GM12873 (cell line): ENCODE data around the gene RGCC.

ENCODE experiments used
- CTCF ChIP-seq: IDR thresholded peaks from 2 replicates; pipeline ENCODE4 v1.5.1; 2012; ENCODE audit warnings: low read depth, mild to moderate bottlenecking, moderate library complexity, low read length, control low read depth; ENCODE audit not compliant: insufficient read depth; ENCODE audit errors: missing control alignments

Gene RGCC

GRCh38 chr13:41513600-41513999 lies 56.2 kb downstream of the RGCC start:
- no peak for TF ChIP-seq CTCF

GRCh38 chr13:41514853-41515395 lies 57.6 kb downstream of the RGCC start:
- no peak for TF ChIP-seq CTCF

GRCh38 chr13:41515491-41516139 lies 58.3 kb downstream of the RGCC start:
- TF ChIP-seq CTCF: no peak

- TF ChIP-seq CTCF: no peak
These were observed 58.8 kb downstream of the RGCC start for GRCh38 chr13:41516166-41516565.

GRCh38 chr13:41516760-41517159 lies 59.4 kb downstream of the RGCC start:
- no peak for TF ChIP-seq CTCF

GRCh38 chr13:41520016-41520659 lies 62.8 kb downstream of the RGCC start:
- TF ChIP-seq CTCF: no peak
